Skeletal muscle satellite cell (primary cell): ENCODE data around the gene ATOSB.

Source experiments
- H3K27me3 ChIP-seq: 2 replicates; pipeline ENCODE4 v1.7.0; 2013; ENCODE audit warnings: low read length; ENCODE audit not compliant: control insufficient read depth, insufficient read depth
- H3K36me3 ChIP-seq: 2 replicates; pipeline ENCODE4 v1.7.0; 2013; ENCODE audit warnings: mild to moderate bottlenecking, control low read depth, low read length; ENCODE audit not compliant: insufficient read depth
- H3K4me1 ChIP-seq: 2 replicates; pipeline ENCODE4 v1.7.0; 2013; ENCODE audit warnings: low read length; ENCODE audit not compliant: control insufficient read depth, insufficient read depth
- H3K4me2 ChIP-seq: 2 replicates; pipeline ENCODE4 v1.7.0; 2013; ENCODE audit warnings: mild to moderate bottlenecking, low read length
- H3K4me3 ChIP-seq: 2 replicates; pipeline ENCODE4 v1.7.0; 2013; ENCODE audit warnings: low read length
- H3K9ac ChIP-seq: 2 replicates; pipeline ENCODE4 v1.7.0; 2013; ENCODE audit warnings: mild to moderate bottlenecking, low read depth, low read length, moderate library complexity
- H3K9me3 ChIP-seq: replicated peaks from 2 replicates; pipeline ENCODE4 v1.7.0; 2013; ENCODE audit warnings: mild to moderate bottlenecking, control low read depth, low read length

Gene ATOSB

GRCh38 chr9:35059438-35059837 lies 56.2 kb downstream of the ATOSB start:
- Histone ChIP-seq H3K4me2 (no peak overlapping the region), H3K4me1 (no peaks in the 10 kb centered on the region), H3K36me3 (peaks cover 98% of the 10 kb centered on the region), H3K9me3 (no peaks in the 10 kb centered on the region), H3K27me3 (no peaks in the 10 kb centered on the region), H3K4me3 (no peak overlapping the region), H3K9ac (no peak overlapping the region)

DNA sequence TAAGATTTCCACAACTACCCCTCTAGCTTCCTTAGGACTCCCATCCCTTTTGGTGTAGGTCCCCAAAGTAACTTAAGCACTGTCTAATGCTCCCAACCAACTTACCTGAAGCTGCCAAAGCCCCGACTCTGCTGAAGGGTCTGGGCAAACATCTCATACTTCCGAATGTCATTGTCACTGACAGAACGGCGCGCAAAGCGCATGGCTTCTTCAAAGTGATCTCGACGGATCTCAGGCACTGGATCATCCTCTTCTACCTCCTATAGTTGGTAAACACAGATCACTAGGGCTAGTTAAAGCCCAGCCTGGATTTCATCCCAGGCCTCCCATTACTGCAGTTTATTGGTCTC lies 58.4 kb downstream of the ATOSB start:
- Histone ChIP-seq H3K4me3 (no peak overlapping the region), H3K36me3 (peaks cover 89% of the 10 kb centered on the region), H3K27me3 (no peaks in the 10 kb centered on the region), H3K9ac (no peak overlapping the region), H3K4me2 (no peak overlapping the region), H3K4me1 (no peaks in the 10 kb centered on the region), H3K9me3 (no peaks in the 10 kb centered on the region)

DNA sequence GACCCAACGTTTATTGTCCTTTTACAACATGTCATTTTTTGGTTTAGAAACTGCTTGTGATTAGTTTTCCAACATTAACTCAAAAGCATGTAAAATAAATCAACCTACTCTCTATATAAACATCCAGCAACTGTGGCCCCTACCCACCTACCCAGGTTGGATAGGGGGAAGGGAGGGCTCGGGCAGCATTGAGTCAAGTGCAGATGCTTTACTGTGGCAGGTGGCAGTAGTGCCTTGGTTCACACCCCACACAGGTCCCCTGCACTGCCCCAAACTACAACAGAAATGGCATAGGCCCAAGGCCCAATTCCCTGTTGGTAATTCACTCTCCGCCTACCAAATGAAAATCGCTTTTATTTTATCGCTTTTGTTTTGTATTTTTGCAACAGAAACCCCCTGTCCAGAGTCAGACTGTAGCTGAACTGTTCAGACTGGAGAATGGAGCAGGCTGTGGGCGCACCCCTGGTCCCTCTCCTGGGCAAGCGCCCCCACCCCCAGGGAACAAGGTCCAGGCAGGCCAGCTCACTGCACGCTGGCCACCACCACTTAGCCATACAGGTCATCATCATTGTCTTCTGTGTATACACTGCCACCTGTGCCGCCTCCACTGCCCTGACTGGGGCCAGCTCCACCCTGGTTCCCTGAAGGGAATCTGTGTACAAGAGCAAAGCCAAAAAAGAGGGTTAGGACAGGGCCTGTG lies 58.9 kb downstream of the ATOSB start:
- no peak overlapping the region for H3K4me2 ChIP-seq
- no peaks in the 10 kb centered on the region for H3K9me3 ChIP-seq
- H3K27me3 ChIP-seq, result no peaks in the 10 kb centered on the region
- H3K4me3 ChIP-seq, result no peak overlapping the region
- H3K4me1 ChIP-seq, result no peaks in the 10 kb centered on the region
- peaks cover 86% of the 10 kb centered on the region for H3K36me3 ChIP-seq
- no peak overlapping the region for H3K9ac ChIP-seq

- no peaks in the 10 kb centered on the region for H3K9me3 ChIP-seq
- peaks cover 85% of the 10 kb centered on the region for H3K36me3 ChIP-seq
- no peak overlapping the region for H3K4me3 ChIP-seq
- H3K9ac ChIP-seq, result no peak overlapping the region
- no peak overlapping the region for H3K4me2 ChIP-seq
- H3K4me1 ChIP-seq, result no peaks in the 10 kb centered on the region
- no peaks in the 10 kb centered on the region for H3K27me3 ChIP-seq
Observed at GRCh38 chr9:35054871-35055644, 60.6 kb downstream of the ATOSB start.

- H3K4me2 ChIP-seq, result no peak overlapping the region
- H3K4me1 ChIP-seq, result no peaks in the 10 kb centered on the region
- no peak overlapping the region for H3K9ac ChIP-seq
- no peak overlapping the region for H3K4me3 ChIP-seq
- H3K36me3 ChIP-seq, result peaks cover 80% of the 10 kb centered on the region
- no peaks in the 10 kb centered on the region for H3K9me3 ChIP-seq
- no peaks in the 10 kb centered on the region for H3K27me3 ChIP-seq
Observed at GRCh38 chr9:35054185-35054835, 61.4 kb downstream of the ATOSB start.
